ENCODE measurements around the gene EDIL3.

- TF ChIP-seq MAX (IDR thresholded peaks at IDR 0.05; ENCODE audit: insufficient read depth, insufficient read length) (no peak), EZH2 (IDR thresholded peaks at IDR 0.05; ENCODE audit: borderline replicate concordance, low read depth, low read length, severe bottlenecking) (no peak), CTCF (IDR thresholded peaks at IDR 0.05; ENCODE audit: extremely low read depth in 1 of 2, insufficient read depth in 1 of 2, low read depth in 1 of 2, low read length in 2 of 2) (no peak)
Measured at GRCh38 chr5:83947763-83948162, 436.9 kb downstream of the EDIL3 start.
